PC-9 (cell line): Measurements from ENCODE around the gene ARID5A.
A peak's percentile ranks its signal among the peaks of the same experiment; 100 is the strongest.

ENCODE experiments used
- EZH2 ChIP-seq: fragments of 200-600 bp; sonication (generic); IDR thresholded peaks from 2 replicates; pipeline ENCODE4 v1.8.0; 2017; ENCODE audit warnings: antibody characterized with exemption, low read depth
- TF ChIP-seq, protein P1 (sequence below): fragments of 200-600 bp; sonication (generic); conservative IDR thresholded peaks from 2 replicates; pipeline ENCODE4 v1.6.1; 2017; ENCODE audit warnings: mixed run types, antibody characterized with exemption, mild to moderate bottlenecking, moderate library complexity

GRCh38 chr2:96549967-96550786, 13.6 kb downstream of the ARID5A start:
- TF ChIP-seq, protein P1, sequence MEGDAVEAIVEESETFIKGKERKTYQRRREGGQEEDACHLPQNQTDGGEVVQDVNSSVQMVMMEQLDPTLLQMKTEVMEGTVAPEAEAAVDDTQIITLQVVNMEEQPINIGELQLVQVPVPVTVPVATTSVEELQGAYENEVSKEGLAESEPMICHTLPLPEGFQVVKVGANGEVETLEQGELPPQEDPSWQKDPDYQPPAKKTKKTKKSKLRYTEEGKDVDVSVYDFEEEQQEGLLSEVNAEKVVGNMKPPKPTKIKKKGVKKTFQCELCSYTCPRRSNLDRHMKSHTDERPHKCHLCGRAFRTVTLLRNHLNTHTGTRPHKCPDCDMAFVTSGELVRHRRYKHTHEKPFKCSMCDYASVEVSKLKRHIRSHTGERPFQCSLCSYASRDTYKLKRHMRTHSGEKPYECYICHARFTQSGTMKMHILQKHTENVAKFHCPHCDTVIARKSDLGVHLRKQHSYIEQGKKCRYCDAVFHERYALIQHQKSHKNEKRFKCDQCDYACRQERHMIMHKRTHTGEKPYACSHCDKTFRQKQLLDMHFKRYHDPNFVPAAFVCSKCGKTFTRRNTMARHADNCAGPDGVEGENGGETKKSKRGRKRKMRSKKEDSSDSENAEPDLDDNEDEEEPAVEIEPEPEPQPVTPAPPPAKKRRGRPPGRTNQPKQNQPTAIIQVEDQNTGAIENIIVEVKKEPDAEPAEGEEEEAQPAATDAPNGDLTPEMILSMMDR: peak; percentile 84
- TF ChIP-seq EZH2: no peak
